ENCODE measurements around the gene SPATC1L. TPM values are rescaled to one million over a fixed set of nuclear protein-coding genes. Genes with fewer than 3 reads are reported as not detected.

Gene SPATC1L
- total RNA-seq, 1 experiment from 2014 or later = 36.0 TPM

GRCh38 chr21:46222436-46223116, 38.3 kb upstream of the SPATC1L start:
- H2BK120ac ChIP-seq (ENCODE audit: low read depth, low read length, poor library complexity, severe bottlenecking) = no peak overlapping the region
- no peak overlapping the region for H3K18ac ChIP-seq (ENCODE audit: insufficient read length, low read depth, low read length)
- H4K8ac ChIP-seq (replicated peaks; ENCODE audit: insufficient read length, low read depth, low read length) = no peak overlapping the region
- no peak overlapping the region for H2AFZ ChIP-seq (ENCODE audit: low read length)
- no CpG with 5 or more reads among the region's 11 CpGs for WGBS (ENCODE audit: extremely low coverage, insufficient read length, low lambda C conversion rate)
- no peak overlapping the region for H3K56ac ChIP-seq (ENCODE audit: insufficient read length, low read depth, low read length)
- Mint-ChIP-seq H3K4me3 (no peak overlapping the region), H3K27ac (peak overlapping the region in 1 of 3 experiments; percentile 75; a peak in 2 of 7 replicates), H3K9me3 (peaks cover 11 to 13% of the 10 kb centered on the region in 2 experiments), H3K36me3 (ENCODE audit: insufficient read depth in 1 of 3, low read depth in 3 of 3) (peaks cover 49 to 64% (median 53%) of the 10 kb centered on the region in 3 experiments), H3K27me3 (ENCODE audit: low read depth) (no peaks in the 10 kb centered on the region; the same call in 1 of the 2 replicates), H3K4me1 (peaks cover 7 to 10% of the 10 kb centered on the region in 2 experiments)
- H3K14ac ChIP-seq (ENCODE audit: insufficient read depth, low read length) = no peak overlapping the region
- H2BK20ac ChIP-seq (ENCODE audit: low read depth, low read length, poor library complexity, severe bottlenecking) = no peak overlapping the region
- no peak overlapping the region for H3K9ac ChIP-seq (ENCODE audit: extremely low read depth, insufficient read length, low read length)
- no peak overlapping the region for H3K4me2 ChIP-seq (ENCODE audit: insufficient read depth, insufficient read length, low read length)
- no peaks in the 10 kb centered on the region for H3K9me3 ChIP-seq (ENCODE audit: control insufficient read depth, low read depth, low read length)
- H3T11ph ChIP-seq (ENCODE audit: low read length) = no peak overlapping the region
- H2BK12ac ChIP-seq (ENCODE audit: insufficient read length, low read depth, low read length) = no peak overlapping the region
- H3K27ac ChIP-seq (ENCODE audit: insufficient read length, low read depth, low read length) = no peak overlapping the region
- TF ChIP-seq CTCF (conservative IDR thresholded peaks at IDR 0.05) = no peak
- no peak overlapping the region for H2BK5ac ChIP-seq (ENCODE audit: insufficient read length, low read length)
- peaks cover 8% of the 10 kb centered on the region for H3K79me1 ChIP-seq (ENCODE audit: insufficient read depth, low read depth, low read length, poor library complexity, severe bottlenecking)
- no peak overlapping the region for H2AK5ac ChIP-seq (ENCODE audit: insufficient read length, low read length)
- H3K4ac ChIP-seq (ENCODE audit: low read depth, low read length) = no peak overlapping the region
- no peak for DNase-seq
- H4K20me1 ChIP-seq (ENCODE audit: control insufficient read depth, insufficient read depth, insufficient read length) = no peaks in the 10 kb centered on the region
- H4K91ac ChIP-seq (ENCODE audit: insufficient read length, low read depth, low read length) = no peak overlapping the region
- H2BK15ac ChIP-seq (ENCODE audit: low read depth, low read length) = no peak overlapping the region
- no peaks in the 10 kb centered on the region for H3K23me2 ChIP-seq (ENCODE audit: insufficient read length, low read depth, low read length, poor library complexity, severe bottlenecking)
- no peaks in the 10 kb centered on the region for H3K27me3 ChIP-seq (ENCODE audit: insufficient read depth, low read length)
- H3K4me1 ChIP-seq (ENCODE audit: insufficient read depth, low read length) = no peaks in the 10 kb centered on the region
- peaks cover 38% of the 10 kb centered on the region for H3K79me2 ChIP-seq (ENCODE audit: insufficient read depth, low read length)
- no peak overlapping the region for H3K23ac ChIP-seq (ENCODE audit: insufficient read length, low read depth, low read length)
- no peak overlapping the region for H4K5ac ChIP-seq (ENCODE audit: insufficient read length, low read depth, low read length)

Data from H9 (cell line).